Panc1 (cell line): Measurements from ENCODE around the gene OR2W3. TPM values are rescaled to one million over a fixed set of nuclear protein-coding genes. Genes with fewer than 3 reads are reported as not detected.

ENCODE experiments used
- ATAC-seq: fragments of 200-7000 bp; cut with Tn5 transposase; 2 replicates; pipeline ENCODE4 v1.9.1; 2020; ENCODE audit warnings: mild to moderate bottlenecking, moderate library complexity
- BruUV-seq: library from RNA; stranded (reverse); fragments of 400-500 nt; replicated peaks from 2 replicates; lab custom pipeline; 2021; lab: Mats Ljungman, UMichigan
- CTCF ChIA-PET: fragments of 300-600 bp; sonication (Branson Sonifier 250); formaldehyde crosslinking; loops from one replicate; lab custom pipeline; 2022; ENCODE audit warnings: antibody characterized with exemption; lab: Charles Lee
- POLR2A ChIA-PET: fragments of 300-600 bp; sonication (Branson Sonifier 250); formaldehyde crosslinking; loops from one replicate; lab custom pipeline; 2022; ENCODE audit warnings: antibody characterized with exemption; lab: Charles Lee
- DNase-seq: peaks from one replicate; pipeline ENCODE4 v3.0.0-alpha.2; 2010; ENCODE audit warnings: low read depth, low spot score
- H3K27ac ChIP-seq: 2 replicates; pipeline ENCODE4 v1.5.1; 2011; ENCODE audit warnings: mild to moderate bottlenecking, low read length, inconsistent platforms
- H3K27me3 ChIP-seq: fragments of 200-500 bp; sonication (Bioruptor generic); 2 replicates; pipeline ENCODE4 v1.6.0; 2014; ENCODE audit warnings: low read length, inconsistent platforms; ENCODE audit not compliant: control insufficient read depth, insufficient read depth
- H3K36me3 ChIP-seq: fragments of 200-500 bp; sonication (Bioruptor generic); 2 replicates; pipeline ENCODE4 v1.5.1; 2014; ENCODE audit warnings: inconsistent platforms, mild to moderate bottlenecking, low read length, moderate library complexity; ENCODE audit not compliant: control insufficient read depth, insufficient read depth
- H3K4me1 ChIP-seq: 2 replicates; pipeline ENCODE4 v1.5.1; 2011; ENCODE audit warnings: inconsistent platforms, mild to moderate bottlenecking, low read length, moderate library complexity; ENCODE audit not compliant: control insufficient read depth, insufficient read depth
- H3K4me3 ChIP-seq, 2 experiments: 2 replicates each; pipeline ENCODE4 v1.5.1; 2011 to 2012; ENCODE audit warnings: low read depth in 2 of 2, low read length in 2 of 2, mild to moderate bottlenecking in 2 of 2, inconsistent platforms in 1 of 2, moderate library complexity in 1 of 2
- H3K9me3 ChIP-seq: fragments of 200-500 bp; sonication (Bioruptor generic); 2 replicates; pipeline ENCODE4 v1.5.1; 2014; ENCODE audit warnings: low read depth, mild to moderate bottlenecking, inconsistent platforms, low read length, moderate library complexity; ENCODE audit not compliant: control insufficient read depth, insufficient read depth
- POLR2AphosphoS5 ChIP-seq: IDR thresholded peaks from 2 replicates; pipeline ENCODE4 v1.6.1; 2012; ENCODE audit warnings: mild to moderate bottlenecking, low read depth, low read length, moderate library complexity
- SIN3A ChIP-seq: IDR thresholded peaks from 2 replicates; pipeline ENCODE4 v1.6.1; 2012; ENCODE audit warnings: low read depth, mild to moderate bottlenecking, low read length, moderate library complexity, borderline replicate concordance; ENCODE audit not compliant: insufficient read depth
- TCF7L2 ChIP-seq: IDR thresholded peaks from 2 replicates; pipeline ENCODE4 v1.6.1; 2011; ENCODE audit warnings: mild to moderate bottlenecking, low read depth, low read length, inconsistent platforms
- in situ Hi-C: cut with HindIII; loops from 2 replicates; pipeline ENCODE4 v1.10.0; 2016; ENCODE audit warnings: low sequenced_read_pairs, low pct_unique_long_range_greater_than_20kb
- intact Hi-C: fragments of 100-400 bp; cut with micrococcal nuclease; formaldehyde crosslinking; loops from one replicate; pipeline ENCODE4 v1.10.0; 2022; ENCODE audit not compliant: unreplicated experiment
- total RNA-seq: library from RNA; stranded (reverse); gene quantifications from one replicate; pipeline ENCODE4 v1.2.1, GENCODE V29; 2021; ENCODE audit not compliant: unreplicated experiment
- TF ChIP-seq, protein P1 (sequence below), 2 experiments: IDR thresholded peaks; 2 replicates each; pipeline ENCODE4 v1.6.1; 2011 to 2012; ENCODE audit warnings: low read depth in 2 of 2, control low read depth in 1 of 2, low read length in 1 of 2, mild to moderate bottlenecking in 1 of 2, moderate library complexity in 1 of 2; ENCODE audit not compliant: insufficient read depth in 1 of 2
- TF ChIP-seq, protein P2 (sequence below): fragments of 450-650 bp; IDR thresholded peaks from 2 replicates; pipeline ENCODE4 v1.5.1; 2017; ENCODE audit warnings: mild to moderate bottlenecking

Gene OR2W3
- total RNA-seq, 1 experiment from 2014 or later, result not detected

DNA sequence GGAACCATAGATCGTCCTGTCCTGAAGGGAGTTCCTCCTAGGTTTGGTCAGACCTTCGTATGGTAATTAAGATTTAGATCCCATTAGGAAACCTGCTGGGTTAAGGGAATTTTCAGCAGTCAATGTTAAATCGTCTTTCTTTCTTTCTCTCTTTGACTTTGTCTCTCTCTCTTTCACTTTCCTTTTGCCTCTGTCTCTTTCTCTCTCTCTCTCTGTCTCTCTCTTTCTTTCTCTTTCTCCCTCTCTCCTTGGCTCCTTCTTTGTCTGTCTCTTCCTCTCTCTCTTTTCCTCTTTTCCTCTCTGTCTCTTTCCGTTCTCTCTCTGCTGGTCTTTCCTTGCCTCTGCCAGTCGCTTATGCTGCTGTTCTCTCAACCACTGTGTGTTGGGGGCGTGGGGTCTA, 8.7 kb downstream of the OR2W3 start:
- ATAC-seq, result no peak
- Histone ChIP-seq H3K27me3 (no peaks in the 10 kb centered on the region), H3K9me3 (no peaks in the 10 kb centered on the region), H3K4me3 (no peak overlapping the region), H3K27ac (no peak overlapping the region), H3K36me3 (no peaks in the 10 kb centered on the region), H3K4me1 (no peaks in the 10 kb centered on the region)
- ChIA-PET POLR2A (no interaction called here), CTCF (no interaction called here)
- no TSS peak for BruUV-seq
- TF ChIP-seq, protein P1, sequence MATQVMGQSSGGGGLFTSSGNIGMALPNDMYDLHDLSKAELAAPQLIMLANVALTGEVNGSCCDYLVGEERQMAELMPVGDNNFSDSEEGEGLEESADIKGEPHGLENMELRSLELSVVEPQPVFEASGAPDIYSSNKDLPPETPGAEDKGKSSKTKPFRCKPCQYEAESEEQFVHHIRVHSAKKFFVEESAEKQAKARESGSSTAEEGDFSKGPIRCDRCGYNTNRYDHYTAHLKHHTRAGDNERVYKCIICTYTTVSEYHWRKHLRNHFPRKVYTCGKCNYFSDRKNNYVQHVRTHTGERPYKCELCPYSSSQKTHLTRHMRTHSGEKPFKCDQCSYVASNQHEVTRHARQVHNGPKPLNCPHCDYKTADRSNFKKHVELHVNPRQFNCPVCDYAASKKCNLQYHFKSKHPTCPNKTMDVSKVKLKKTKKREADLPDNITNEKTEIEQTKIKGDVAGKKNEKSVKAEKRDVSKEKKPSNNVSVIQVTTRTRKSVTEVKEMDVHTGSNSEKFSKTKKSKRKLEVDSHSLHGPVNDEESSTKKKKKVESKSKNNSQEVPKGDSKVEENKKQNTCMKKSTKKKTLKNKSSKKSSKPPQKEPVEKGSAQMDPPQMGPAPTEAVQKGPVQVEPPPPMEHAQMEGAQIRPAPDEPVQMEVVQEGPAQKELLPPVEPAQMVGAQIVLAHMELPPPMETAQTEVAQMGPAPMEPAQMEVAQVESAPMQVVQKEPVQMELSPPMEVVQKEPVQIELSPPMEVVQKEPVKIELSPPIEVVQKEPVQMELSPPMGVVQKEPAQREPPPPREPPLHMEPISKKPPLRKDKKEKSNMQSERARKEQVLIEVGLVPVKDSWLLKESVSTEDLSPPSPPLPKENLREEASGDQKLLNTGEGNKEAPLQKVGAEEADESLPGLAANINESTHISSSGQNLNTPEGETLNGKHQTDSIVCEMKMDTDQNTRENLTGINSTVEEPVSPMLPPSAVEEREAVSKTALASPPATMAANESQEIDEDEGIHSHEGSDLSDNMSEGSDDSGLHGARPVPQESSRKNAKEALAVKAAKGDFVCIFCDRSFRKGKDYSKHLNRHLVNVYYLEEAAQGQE (IDR thresholded peaks at IDR 0.05; ENCODE audit: insufficient read depth in 1 of 2, low read depth in 2 of 2, low read length in 1 of 2), result no peak
- no peak for TF ChIP-seq TCF7L2
- no peak for TF ChIP-seq POLR2AphosphoS5
- TF ChIP-seq, protein P2, sequence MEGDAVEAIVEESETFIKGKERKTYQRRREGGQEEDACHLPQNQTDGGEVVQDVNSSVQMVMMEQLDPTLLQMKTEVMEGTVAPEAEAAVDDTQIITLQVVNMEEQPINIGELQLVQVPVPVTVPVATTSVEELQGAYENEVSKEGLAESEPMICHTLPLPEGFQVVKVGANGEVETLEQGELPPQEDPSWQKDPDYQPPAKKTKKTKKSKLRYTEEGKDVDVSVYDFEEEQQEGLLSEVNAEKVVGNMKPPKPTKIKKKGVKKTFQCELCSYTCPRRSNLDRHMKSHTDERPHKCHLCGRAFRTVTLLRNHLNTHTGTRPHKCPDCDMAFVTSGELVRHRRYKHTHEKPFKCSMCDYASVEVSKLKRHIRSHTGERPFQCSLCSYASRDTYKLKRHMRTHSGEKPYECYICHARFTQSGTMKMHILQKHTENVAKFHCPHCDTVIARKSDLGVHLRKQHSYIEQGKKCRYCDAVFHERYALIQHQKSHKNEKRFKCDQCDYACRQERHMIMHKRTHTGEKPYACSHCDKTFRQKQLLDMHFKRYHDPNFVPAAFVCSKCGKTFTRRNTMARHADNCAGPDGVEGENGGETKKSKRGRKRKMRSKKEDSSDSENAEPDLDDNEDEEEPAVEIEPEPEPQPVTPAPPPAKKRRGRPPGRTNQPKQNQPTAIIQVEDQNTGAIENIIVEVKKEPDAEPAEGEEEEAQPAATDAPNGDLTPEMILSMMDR, result no peak
- no peak for TF ChIP-seq SIN3A
- DNase-seq, result no peak
- in situ Hi-C loops (no loop called here), intact Hi-C loops (no loop called here)

DNA sequence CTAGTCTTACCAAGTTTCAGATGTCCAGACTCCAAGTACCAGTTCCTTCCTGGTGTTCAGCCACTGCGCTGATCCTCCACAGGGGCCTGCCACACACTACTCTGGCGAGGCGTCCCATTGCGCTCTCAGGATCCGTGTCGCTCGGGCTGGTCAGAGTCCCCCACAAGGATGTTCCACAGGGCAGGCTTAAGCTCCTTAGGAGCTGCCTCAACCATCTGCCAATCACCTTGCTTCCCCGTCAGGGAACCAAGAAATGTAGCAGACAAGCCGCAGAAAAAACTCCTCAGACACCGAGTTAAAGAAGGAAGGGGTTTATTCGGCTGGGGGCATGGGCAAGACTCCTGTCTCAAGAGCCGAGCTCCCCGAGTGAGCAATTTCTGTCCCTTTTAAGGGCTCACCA, 9.8 kb downstream of the OR2W3 start:
- TF ChIP-seq SIN3A (no peak), TCF7L2 (no peak), POLR2AphosphoS5 (no peak)
- TF ChIP-seq, protein P2, result no peak
- TF ChIP-seq, protein P1 (IDR thresholded peaks at IDR 0.05; ENCODE audit: insufficient read depth in 1 of 2, low read depth in 2 of 2, low read length in 1 of 2), result no peak
- CTCF ChIA-PET, result no interaction called here
- H3K36me3 ChIP-seq, result no peaks in the 10 kb centered on the region
- no TSS peak for BruUV-seq
- no peak overlapping the region for H3K4me3 ChIP-seq
- intact Hi-C loops, result no loop called here
- no peaks in the 10 kb centered on the region for H3K27me3 ChIP-seq
- no peaks in the 10 kb centered on the region for H3K4me1 ChIP-seq
- ATAC-seq, result no peak
- in situ Hi-C loops, result no loop called here
- H3K27ac ChIP-seq, result no peak overlapping the region
- H3K9me3 ChIP-seq, result no peaks in the 10 kb centered on the region
- no peak for DNase-seq
- POLR2A ChIA-PET, result no interaction called here
